UCSD-AML1 (cell line): ENCODE results near the gene STXBP5L.
"Not testable (repeated sequence)": the region's sequence is repeated elsewhere in the genome, so short reads cannot be mapped to it uniquely, and the experiment has no call there.

Experiments used
- DNase-seq: peaks from one replicate; lab custom pipeline; 2025; ENCODE audit not compliant: unreplicated experiment; lab: John Stamatoyannopoulos, UW

The STXBP5L gene

GRCh38 chr3:121228971-121229370 lies 321.0 kb downstream of the STXBP5L start:
- DNase-seq: no peak

GRCh38 chr3:121230194-121230593 lies 322.2 kb downstream of the STXBP5L start:
- DNase-seq: not testable (repeated sequence)

GRCh38 chr3:121231872-121232271 lies 323.9 kb downstream of the STXBP5L start:
- DNase-seq: no peak

GRCh38 chr3:121232309-121233225 lies 324.6 kb downstream of the STXBP5L start:
- DNase-seq: no peak

GRCh38 chr3:121243208-121243607 lies 335.2 kb downstream of the STXBP5L start:
- DNase-seq: no peak

- no peak for DNase-seq
These were observed 344.7 kb downstream of the STXBP5L start for GRCh38 chr3:121252676-121253075.

GRCh38 chr3:121269389-121269788 lies 361.4 kb downstream of the STXBP5L start:
- no peak for DNase-seq

- DNase-seq: no peak
These were observed 366.4 kb downstream of the STXBP5L start for GRCh38 chr3:121274411-121274810.

- DNase-seq: no peak
These were observed 387.4 kb downstream of the STXBP5L start for GRCh38 chr3:121295452-121295851.

GRCh38 chr3:121295979-121296378 lies 388.0 kb downstream of the STXBP5L start:
- no peak for DNase-seq

- no peak for DNase-seq
These were observed 416.3 kb downstream of the STXBP5L start for GRCh38 chr3:121324320-121324719.

- DNase-seq: no peak
These were observed 422.1 kb downstream of the STXBP5L start for GRCh38 chr3:121330118-121330517.

GRCh38 chr3:121330634-121331033 lies 422.6 kb downstream of the STXBP5L start:
- no peak for DNase-seq

- not testable (repeated sequence) for DNase-seq
These were observed 448.0 kb downstream of the STXBP5L start for GRCh38 chr3:121355960-121356359.

GRCh38 chr3:121362035-121362734 lies 454.2 kb downstream of the STXBP5L start:
- DNase-seq: no peak

GRCh38 chr3:121388308-121388707 lies 480.3 kb downstream of the STXBP5L start:
- DNase-seq: not testable (repeated sequence)

- DNase-seq: not testable (repeated sequence)
These were observed 488.0 kb downstream of the STXBP5L start for GRCh38 chr3:121395967-121396366.

- not testable (repeated sequence) for DNase-seq
These were observed 490.0 kb downstream of the STXBP5L start for GRCh38 chr3:121398051-121398450.

GRCh38 chr3:121399820-121400219 lies 491.8 kb downstream of the STXBP5L start:
- DNase-seq: no peak

GRCh38 chr3:121405631-121406030 lies 497.6 kb downstream of the STXBP5L start:
- no peak for DNase-seq

GRCh38 chr3:121411523-121411922 lies 503.5 kb downstream of the STXBP5L start:
- DNase-seq: no peak

- no peak for DNase-seq
These were observed 506.9 kb downstream of the STXBP5L start for GRCh38 chr3:121414924-121415323.
